HG03457 (cell line): ENCODE data around the gene PIAS2.
"Not testable (repeated sequence)": the region's sequence is repeated elsewhere in the genome, so short reads cannot be mapped to it uniquely, and the experiment has no call there.

Experiments
- ATAC-seq: cut with Tn5 transposase; IDR thresholded peaks from one replicate; pipeline ENCODE4 v1.9.1; 2021; ENCODE audit warnings: moderate number of reproducible peaks; ENCODE audit not compliant: unreplicated experiment

Gene PIAS2

GRCh38 chr18:46842583-46842982 is 74.7 kb downstream of the PIAS2 start:
- ATAC-seq, result no peak

GRCh38 chr18:46833899-46834298 is 83.4 kb downstream of the PIAS2 start:
- no peak for ATAC-seq

- no peak for ATAC-seq
Measured at GRCh38 chr18:46832849-46833248, 84.5 kb downstream of the PIAS2 start.

GRCh38 chr18:46832422-46832821 is 84.9 kb downstream of the PIAS2 start:
- not testable (repeated sequence) for ATAC-seq

GRCh38 chr18:46831434-46831833 is 85.9 kb downstream of the PIAS2 start:
- ATAC-seq, result no peak

DNA sequence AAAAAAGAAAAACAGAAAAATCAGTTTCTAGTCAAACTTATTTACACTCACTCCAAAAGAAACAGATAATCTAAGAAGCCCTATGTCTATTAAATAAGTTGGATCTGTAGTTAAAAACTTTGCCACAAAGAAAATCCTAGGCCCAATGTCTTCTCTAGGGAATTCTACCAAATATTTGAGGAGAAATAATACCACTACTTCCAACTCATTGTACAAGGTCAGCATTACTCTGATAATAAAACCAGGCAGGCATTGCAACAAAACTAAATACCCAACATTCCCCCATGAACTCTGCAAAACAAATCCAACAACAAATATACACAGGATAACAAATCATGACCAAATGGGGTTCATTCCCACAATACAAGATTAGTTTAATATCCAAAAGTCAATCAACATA is 86.7 kb downstream of the PIAS2 start:
- no peak for ATAC-seq

- ATAC-seq, result no peak
Measured at GRCh38 chr18:46829947-46830346, 87.4 kb downstream of the PIAS2 start.

DNA sequence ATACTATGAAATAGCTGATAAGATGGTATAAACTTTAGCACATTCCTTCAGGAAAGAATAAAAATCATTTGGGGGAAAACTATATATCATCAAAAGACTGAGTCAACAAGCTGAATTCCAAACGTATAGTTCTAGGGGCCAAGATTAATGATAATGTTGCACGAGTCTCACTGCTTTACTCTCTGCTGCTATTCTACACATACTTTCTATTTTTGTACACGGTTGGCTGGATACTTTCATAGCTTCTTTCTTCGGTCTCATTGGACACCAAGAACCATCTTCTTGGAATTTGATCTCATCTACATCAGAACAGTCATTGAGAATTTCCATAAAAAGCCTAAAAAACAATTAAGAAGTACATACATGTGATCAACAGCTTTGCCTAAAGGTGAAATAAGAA is 87.8 kb downstream of the PIAS2 start:
- no peak for ATAC-seq

DNA sequence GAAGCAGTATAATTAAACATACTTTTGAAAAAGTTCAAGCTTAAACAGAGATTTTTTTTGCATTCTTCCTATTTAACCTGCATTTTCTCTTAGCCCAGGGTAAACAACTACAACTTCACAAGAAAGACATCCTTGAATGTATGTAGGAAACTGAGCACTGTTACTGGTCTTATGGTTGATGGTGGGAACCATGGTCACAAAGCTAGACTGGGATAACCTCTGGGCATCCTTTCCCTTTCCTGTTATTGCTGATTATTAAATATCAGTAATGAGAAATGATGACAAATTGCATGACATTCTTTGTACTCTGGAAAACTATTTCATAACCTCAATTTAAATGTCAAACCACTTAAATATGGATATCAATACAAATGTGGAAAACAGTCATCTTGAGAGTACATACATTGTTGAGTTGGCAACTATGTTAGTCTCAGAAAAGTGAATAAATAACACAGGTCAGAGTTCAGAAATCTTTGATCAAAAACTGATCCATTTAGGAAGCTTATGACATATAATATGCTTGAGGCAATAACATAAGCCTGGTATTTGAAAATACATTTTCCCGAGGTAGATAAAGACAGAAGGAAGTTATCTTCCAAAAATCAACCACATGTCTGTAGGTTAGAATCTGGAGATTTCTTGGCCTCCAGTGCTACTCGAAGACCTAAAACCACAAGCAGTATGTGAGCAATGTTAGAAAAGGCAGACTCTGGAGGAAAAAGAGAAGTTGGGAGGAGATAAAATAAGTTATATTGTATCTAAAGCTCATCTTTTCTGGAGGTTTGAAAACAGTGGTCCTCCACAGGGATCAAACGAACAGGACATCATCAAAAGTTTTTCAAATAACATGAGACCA is 95.2 kb downstream of the PIAS2 start:
- ATAC-seq, result no peak

- ATAC-seq, result no peak
Measured at GRCh38 chr18:46820863-46821262, 96.4 kb downstream of the PIAS2 start.

DNA sequence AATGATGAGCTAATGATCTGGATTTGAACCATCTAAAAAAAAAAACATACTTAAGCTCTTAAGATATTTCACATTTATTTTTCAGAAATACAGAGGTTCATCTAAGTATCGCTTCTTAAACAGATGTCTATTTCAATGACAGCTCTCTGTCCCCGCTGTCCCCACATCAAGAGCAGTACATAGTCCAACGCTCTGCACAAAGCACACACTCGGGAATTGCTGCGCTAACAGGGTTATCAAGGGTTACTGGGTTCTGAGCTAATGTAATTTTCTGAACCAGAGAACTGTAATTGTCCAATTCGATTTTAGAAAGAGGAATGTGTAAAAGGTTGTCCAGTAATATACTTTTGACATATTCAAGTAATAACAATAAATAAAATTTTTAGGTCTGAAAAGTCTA is 101.6 kb downstream of the PIAS2 start:
- ATAC-seq, result no peak

- ATAC-seq, result no peak
Measured at GRCh38 chr18:46814399-46814798, 102.9 kb downstream of the PIAS2 start.

- ATAC-seq, result no peak
Measured at GRCh38 chr18:46812311-46812710, 105.0 kb downstream of the PIAS2 start.

- no peak for ATAC-seq
Measured at GRCh38 chr18:46810481-46811000, 106.8 kb downstream of the PIAS2 start.

GRCh38 chr18:46809145-46809544 is 108.2 kb downstream of the PIAS2 start:
- ATAC-seq, result no peak

DNA sequence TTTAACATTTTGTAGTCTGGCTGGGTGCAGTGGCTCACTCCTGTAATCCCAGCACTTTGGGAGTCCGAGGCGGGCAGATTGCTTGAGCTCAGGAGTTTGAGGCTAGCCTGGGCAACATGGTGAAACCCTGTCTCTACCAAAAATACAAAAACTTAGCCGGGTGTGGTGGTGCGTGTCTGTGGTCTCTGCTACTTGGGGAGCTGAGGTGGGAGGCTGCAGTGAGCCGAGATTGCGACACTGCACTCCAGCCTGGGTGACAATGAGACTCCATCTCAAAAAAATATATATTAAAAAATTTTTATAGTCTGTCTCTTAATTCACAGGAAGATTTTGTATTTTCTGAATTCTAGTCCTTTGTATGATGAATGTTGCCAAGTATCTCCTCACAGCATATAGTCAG is 121.4 kb downstream of the PIAS2 start:
- ATAC-seq, result not testable (repeated sequence)

GRCh38 chr18:46794607-46795006 is 122.7 kb downstream of the PIAS2 start:
- ATAC-seq, result no peak

DNA sequence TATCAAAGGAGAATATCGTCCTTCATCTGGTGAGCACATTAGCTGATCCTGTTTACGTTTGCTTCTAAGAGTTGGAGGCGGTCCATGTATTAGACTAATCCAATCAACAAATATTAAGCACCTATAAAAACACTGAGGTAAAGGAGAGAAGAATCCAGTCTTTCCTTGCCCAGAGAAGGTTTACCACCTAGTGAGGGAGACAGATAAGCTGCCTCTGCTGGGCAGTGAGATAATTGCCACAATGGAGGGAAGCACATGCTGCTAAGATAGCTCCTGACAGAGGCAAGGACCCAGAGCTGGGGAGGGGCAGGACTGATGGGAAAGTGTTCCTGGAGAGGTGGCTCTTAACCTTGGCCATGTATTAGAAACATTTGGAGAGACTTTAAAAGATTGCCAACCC is 123.7 kb downstream of the PIAS2 start:
- ATAC-seq, result no peak

DNA sequence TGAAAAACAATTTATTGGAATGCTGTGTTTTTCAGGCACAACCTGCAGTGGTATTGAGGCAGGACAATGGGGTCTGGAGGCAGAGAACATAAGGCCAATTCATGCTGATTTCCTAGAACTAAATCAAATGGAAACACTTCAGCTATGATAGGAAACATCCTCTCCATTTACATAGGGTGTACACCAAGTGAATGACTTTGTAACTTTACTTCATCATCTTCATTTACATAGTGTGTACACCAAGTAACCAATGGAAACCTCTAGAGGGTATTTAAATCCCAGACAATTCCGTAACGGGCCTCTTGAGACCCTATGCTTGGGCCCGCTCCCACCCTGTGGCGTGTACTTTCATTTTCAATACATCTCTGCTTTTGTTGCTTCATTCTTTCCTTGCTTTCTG is 128.2 kb downstream of the PIAS2 start:
- no peak for ATAC-seq

DNA sequence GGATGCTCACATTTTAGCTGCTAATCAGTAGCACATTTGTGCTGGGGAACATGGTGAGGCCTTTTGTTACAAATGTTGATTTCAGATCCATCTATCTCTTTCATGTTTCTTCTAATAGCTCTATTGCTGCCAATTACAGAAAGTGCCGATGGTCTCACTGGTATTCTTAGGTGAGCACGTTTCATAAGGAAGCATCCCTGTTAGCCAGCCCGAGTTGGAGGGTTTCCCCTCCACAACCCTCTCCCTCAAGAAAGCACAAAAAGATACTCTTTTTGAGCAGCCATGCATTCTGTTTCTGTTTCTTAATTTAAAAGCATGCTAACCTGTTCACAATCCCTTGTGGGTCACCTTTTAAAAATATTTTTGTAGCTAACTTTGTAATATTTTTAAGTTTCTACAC is 129.6 kb downstream of the PIAS2 start:
- no peak for ATAC-seq

DNA sequence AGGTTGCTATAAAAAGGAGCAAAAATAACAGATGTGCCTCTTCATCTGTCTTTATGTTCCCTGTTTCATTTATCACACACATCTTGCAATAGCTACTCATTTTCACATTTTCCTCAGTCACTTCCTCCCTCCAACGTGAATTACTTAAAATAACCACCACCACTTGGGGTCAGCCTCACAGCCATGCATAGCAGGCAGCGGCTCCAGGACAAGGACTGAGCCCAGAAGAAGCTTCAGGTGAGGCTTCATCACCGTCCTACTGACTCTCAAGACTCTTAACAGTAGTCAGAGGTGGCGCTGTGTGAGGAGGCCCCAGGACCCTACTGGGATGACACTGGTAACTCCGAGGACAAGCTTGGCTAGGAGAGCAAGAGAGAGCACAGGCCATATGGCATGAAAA is 144.9 kb downstream of the PIAS2 start:
- no peak for ATAC-seq

DNA sequence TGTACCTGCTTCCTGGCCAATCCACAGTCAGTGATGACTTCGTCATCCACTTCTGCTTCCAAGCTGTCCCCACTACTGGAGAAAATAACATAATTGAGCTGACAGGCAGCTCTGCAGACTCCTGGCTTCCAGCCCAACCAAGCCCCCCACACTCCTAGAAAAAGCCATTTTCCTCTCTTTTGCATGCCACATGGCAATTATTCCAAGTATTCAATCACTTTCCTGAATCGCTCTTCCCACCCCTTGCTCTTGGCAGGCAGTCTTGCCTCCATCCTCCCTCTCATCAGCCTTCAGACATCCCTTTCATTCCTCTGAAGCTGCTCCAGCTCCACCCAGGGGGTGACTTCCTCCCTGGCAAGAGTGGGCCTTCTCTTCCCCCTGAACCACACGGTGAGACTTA is 146.2 kb downstream of the PIAS2 start:
- ATAC-seq, result no peak

DNA sequence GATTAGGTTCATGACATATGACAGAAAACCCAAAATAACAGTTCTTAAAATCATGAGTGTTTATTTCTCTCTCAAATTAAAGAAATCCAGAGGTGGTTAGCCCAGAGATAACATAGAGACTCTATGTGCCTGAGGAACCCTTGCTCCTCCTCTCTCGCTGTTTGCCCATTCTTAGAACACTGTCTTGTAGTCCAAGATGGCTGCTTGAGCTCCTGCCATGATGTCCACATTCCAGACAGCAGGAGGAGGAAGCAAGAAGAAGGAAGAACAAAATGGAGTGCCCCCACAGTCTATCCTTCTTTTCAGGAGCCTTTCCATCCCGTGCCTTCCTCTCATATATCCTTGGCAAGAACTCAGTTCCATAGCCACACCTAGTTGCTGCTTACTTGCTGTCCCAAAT is 146.6 kb downstream of the PIAS2 start:
- ATAC-seq, result no peak
